HG02763 (cell line): Measurements from ENCODE around the gene S100A11.

Experiments used
- ATAC-seq: cut with Tn5 transposase; IDR thresholded peaks from one replicate; pipeline ENCODE4 v1.9.1; 2021; ENCODE audit warnings: mild to moderate bottlenecking, moderate library complexity; ENCODE audit not compliant: unreplicated experiment

The S100A11 gene

DNA sequence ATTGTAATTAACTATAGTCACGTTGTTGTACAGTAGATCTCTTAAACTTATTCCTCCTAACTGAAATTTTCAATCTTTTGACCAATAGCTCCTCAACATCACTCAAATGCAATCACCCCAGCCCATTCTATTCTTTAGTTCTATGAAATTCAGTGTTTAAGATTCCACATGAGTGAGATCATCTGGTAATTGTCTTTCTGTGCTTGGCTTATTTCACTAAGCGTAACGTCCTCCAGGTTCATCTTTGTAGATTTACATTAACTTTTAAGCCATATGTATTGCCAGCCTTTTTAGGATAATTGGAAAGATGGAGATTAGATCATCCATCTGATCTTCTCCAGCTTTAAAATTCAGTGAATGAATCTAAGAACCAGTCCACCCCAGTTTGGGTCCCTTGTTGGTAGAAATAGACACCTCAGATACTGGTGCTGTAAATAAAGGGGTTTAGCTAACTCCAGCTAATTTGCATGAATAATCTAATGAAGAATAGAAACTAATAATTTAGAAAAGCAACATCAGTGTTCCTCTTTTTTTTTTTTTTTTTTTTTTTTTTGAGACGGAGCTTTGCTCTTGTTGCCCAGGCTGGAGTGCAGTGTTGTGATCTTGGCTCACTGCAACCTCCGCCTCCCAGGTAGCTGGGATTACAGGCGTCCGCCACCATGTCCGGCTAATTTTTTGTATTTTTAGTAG lies 50.2 kb downstream of the S100A11 start:
- no peak for ATAC-seq

DNA sequence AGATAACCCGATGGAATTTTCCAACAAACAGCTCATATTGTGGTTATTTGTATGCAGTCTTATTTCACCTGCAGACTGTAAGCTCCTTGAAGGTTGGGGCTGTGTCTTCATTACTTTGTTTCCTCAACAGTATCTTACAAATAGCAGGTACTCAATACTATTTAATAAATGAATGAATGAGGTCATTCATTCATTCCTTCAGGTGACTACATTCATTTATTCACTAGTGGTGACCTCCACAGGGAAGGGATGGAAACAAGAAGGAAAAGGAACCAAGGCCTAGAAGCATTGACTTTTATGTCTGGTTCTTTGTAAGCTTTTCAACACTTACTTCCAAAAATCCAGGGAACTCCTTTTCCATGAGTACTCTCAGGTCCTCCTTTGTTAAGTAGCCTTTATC lies 51.0 kb downstream of the S100A11 start:
- no peak for ATAC-seq

DNA sequence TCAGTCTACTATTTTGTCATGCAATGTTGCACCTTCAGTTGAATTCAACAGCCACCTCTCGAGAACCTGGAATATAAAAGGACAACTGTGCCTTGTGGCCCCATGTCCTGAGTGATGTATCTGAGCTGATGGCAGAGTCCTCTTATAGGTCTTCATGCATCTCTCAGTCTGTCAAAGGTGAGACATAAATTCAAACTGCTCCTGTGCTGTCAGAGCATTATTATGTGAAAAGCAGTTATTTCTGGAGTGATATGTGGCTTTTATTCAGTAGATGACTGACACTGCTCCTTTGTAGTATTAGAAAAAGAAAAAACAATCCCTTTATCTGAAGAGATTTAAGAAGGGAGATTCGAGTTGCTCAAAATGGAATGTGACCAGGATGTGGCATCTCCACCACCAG lies 51.5 kb downstream of the S100A11 start:
- ATAC-seq = no peak

DNA sequence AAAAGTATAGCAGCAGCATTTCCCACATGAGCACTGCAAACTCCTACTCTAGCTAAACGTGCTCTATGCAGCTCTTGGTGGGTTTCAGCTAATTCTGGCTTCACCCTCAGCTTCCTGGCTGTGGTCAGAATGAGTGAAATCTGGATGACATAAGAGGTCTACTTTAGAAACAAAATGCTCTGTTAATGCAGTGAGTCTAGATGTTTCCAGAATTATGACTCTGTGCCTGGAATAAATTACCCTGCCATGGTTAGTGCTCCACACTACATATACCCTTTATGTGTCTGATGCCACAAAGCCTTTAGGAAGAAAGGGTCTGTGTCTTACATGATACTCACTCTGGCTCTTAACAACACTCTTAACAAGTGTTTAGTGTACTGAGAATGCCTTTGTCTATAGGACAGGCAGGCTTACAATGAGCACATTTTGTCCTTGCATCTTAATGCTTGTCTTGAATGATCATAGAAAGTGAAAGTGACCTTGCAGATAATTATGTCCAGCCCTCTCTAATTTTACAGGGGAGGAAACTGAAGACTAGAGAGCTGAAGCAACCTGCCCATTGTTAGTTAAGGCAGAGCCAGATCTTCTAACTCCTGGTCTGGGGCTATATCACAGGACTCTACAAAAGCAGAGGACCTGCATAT lies 52.4 kb downstream of the S100A11 start:
- no peak for ATAC-seq
